HEK293T (cell line): ENCODE results near the gene DOCK1.

Experiments
- CTCF ChIA-PET: fragments of 350-600 bp; formaldehyde crosslinking; extraction: SDS; loops from one replicate; lab custom pipeline; 2021; ENCODE audit warnings: antibody characterized with exemption, inconsistent platforms; lab: Yijun Ruan, JAX
- POLR2A ChIA-PET: fragments of 350-600 bp; formaldehyde crosslinking; extraction: SDS; loops from one replicate; lab custom pipeline; 2020; ENCODE audit warnings: antibody characterized with exemption, inconsistent platforms; lab: Yijun Ruan, JAX
- DNase-seq: peaks from one replicate; pipeline ENCODE4 v3.0.0; 2012; ENCODE audit warnings: mixed read lengths; ENCODE audit errors: extremely low spot score
- ARNT ChIP-seq: fragments of 450-650 bp; IDR thresholded peaks from 2 replicates; pipeline ENCODE4 v1.6.1; 2017; ENCODE audit warnings: mild to moderate bottlenecking
- BHLHE40 ChIP-seq: fragments of 450-650 bp; IDR thresholded peaks from 2 replicates; pipeline ENCODE4 v1.6.1; 2016; ENCODE audit warnings: mild to moderate bottlenecking, moderate library complexity, borderline replicate concordance
- CTBP1 ChIP-seq: fragments of 450-650 bp; IDR thresholded peaks from 2 replicates; pipeline ENCODE4 v1.6.1; 2016; ENCODE audit warnings: borderline replicate concordance
- ELF4 ChIP-seq: fragments of 450-650 bp; IDR thresholded peaks from 2 replicates; pipeline ENCODE4 v1.6.1; 2017; ENCODE audit warnings: antibody characterized with exemption
- FOXA1 ChIP-seq: fragments of 450-650 bp; IDR thresholded peaks from 2 replicates; pipeline ENCODE4 v1.6.1; 2016; ENCODE audit warnings: mild to moderate bottlenecking
- FOXK2 ChIP-seq: fragments of 450-650 bp; IDR thresholded peaks from 2 replicates; pipeline ENCODE4 v1.6.1; 2016; ENCODE audit warnings: mild to moderate bottlenecking
- FOXM1 ChIP-seq: fragments of 450-650 bp; IDR thresholded peaks from 2 replicates; pipeline ENCODE4 v1.6.1; 2017; ENCODE audit warnings: mild to moderate bottlenecking, borderline replicate concordance
- HDGF ChIP-seq: fragments of 450-650 bp; IDR thresholded peaks from 2 replicates; pipeline ENCODE4 v1.6.1; 2017; ENCODE audit warnings: antibody characterized with exemption, borderline replicate concordance
- L3MBTL2 ChIP-seq: fragments of 450-650 bp; conservative IDR thresholded peaks from 2 replicates; pipeline ENCODE4 v1.6.1; 2016; ENCODE audit warnings: mild to moderate bottlenecking
- LEF1 ChIP-seq: fragments of 450-650 bp; IDR thresholded peaks from 2 replicates; pipeline ENCODE4 v1.6.1; 2017; ENCODE audit warnings: mild to moderate bottlenecking, borderline replicate concordance
- NFRKB ChIP-seq: fragments of 450-650 bp; IDR thresholded peaks from 2 replicates; pipeline ENCODE4 v1.6.1; 2016; ENCODE audit warnings: mild to moderate bottlenecking, moderate library complexity
- SP1 ChIP-seq: fragments of 450-650 bp; IDR thresholded peaks from 2 replicates; pipeline ENCODE4 v1.6.1; 2017
- SUZ12 ChIP-seq: fragments of 450-650 bp; IDR thresholded peaks from 2 replicates; pipeline ENCODE4 v1.6.1; 2016; ENCODE audit warnings: mild to moderate bottlenecking
- TARDBP ChIP-seq: fragments of 450-650 bp; IDR thresholded peaks from 2 replicates; pipeline ENCODE4 v1.6.1; 2016
- ZNF384 ChIP-seq: fragments of 450-650 bp; IDR thresholded peaks from 2 replicates; pipeline ENCODE4 v1.6.1; 2016
- TF ChIP-seq, protein P1 (sequence below): fragments of 450-650 bp; IDR thresholded peaks from 2 replicates; pipeline ENCODE4 v1.6.1; 2016

DOCK1 gene

DNA sequence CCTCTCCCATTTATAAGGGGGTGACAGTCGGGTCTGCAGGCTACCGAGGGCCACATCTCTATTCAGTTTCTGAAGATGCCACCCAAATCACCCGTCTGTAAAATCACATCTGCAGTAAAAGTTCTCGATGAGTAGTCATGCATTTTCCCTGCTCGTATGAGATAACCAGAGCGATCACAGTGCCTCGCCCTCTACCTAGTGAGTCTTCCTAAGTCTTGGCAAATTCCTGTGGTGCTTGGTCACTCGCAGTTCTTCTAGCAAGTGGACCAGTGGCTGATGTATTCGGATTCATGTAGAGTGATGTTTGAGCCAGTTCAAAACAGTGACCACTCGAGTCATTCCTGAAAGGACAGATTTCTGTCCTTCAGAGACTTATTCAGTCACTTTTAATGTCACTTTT lies 246.3 kb downstream of the DOCK1 start:
- no peak for DNase-seq
- ChIA-PET CTCF (no interaction called here), POLR2A (no interaction called here)
- TF ChIP-seq CTBP1: no peak
- no peak for TF ChIP-seq SP1
- TF ChIP-seq FOXA1: no peak
- TF ChIP-seq, protein P1, sequence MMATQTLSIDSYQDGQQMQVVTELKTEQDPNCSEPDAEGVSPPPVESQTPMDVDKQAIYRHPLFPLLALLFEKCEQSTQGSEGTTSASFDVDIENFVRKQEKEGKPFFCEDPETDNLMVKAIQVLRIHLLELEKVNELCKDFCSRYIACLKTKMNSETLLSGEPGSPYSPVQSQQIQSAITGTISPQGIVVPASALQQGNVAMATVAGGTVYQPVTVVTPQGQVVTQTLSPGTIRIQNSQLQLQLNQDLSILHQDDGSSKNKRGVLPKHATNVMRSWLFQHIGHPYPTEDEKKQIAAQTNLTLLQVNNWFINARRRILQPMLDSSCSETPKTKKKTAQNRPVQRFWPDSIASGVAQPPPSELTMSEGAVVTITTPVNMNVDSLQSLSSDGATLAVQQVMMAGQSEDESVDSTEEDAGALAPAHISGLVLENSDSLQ: no peak
- no peak for TF ChIP-seq TARDBP
- TF ChIP-seq ARNT: no peak
- TF ChIP-seq NFRKB: no peak
- no peak for TF ChIP-seq HDGF
- TF ChIP-seq BHLHE40: no peak
- TF ChIP-seq SUZ12: no peak
- TF ChIP-seq ELF4: no peak
- TF ChIP-seq L3MBTL2: no peak
- no peak for TF ChIP-seq ZNF384

DNA sequence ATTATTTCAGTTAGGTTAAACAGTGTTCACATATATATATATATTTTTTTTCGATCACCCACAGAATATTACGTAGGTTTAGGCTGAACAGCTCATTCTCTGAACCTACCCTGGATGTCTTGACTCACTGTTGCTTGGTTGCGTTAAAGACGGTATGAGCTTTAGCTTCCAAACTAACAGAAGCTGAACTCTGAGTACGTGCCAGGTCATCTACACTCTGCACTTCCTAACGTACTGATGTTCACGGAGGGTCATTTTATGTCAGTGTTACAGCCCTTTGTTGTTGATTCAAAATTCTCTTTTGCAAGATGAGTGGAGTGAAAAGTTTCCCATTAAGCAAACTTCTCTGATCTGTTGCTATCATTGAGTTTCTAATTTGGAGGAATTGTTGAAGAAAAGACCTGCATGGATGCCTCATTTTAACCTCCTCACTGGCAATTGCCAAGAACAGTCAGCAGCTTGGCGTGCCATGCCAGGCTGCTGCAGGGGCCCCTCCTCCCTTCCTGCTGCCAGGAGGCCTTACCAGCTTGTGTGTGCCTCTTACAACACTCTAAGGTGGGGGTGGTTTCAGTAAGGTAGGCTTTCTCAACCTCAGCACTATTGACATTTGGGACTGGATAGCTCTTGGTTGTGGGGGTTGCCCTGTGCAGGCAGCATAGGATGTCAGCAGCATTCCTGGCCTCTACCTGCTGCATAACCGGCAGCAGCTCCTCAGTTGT lies 246.9 kb downstream of the DOCK1 start:
- no peak for TF ChIP-seq HDGF
- TF ChIP-seq ARNT: no peak
- TF ChIP-seq LEF1: no peak
- no peak for TF ChIP-seq BHLHE40
- no peak for TF ChIP-seq FOXM1
- TF ChIP-seq FOXK2: no peak
- TF ChIP-seq, protein P1: no peak
- no peak for TF ChIP-seq L3MBTL2
- no peak for TF ChIP-seq NFRKB
- no peak for TF ChIP-seq ZNF384
- TF ChIP-seq ELF4: no peak
- ChIA-PET POLR2A (no interaction called here), CTCF (no interaction called here)
- no peak for DNase-seq

DNA sequence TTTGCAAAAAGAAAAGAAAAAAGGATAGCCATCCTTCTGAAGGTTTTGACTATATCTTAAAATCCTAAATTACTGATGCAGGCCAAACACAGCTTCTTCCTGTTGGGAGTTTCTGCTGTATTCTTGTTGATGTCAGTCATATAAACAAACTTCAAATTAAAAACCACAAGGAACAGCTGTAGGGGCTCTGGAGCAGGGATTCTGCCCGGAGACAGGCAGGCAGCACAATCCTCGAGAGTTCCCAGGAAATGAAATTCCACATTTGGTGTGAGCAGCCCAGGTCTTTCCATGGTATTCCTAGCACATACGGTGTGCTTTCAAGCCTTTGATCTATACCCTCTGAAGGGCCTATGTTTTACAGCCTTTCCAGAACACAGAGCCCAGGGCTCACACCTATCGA lies 248.0 kb downstream of the DOCK1 start:
- no peak for DNase-seq
- TF ChIP-seq SP1 (no peak), TARDBP (no peak), CTBP1 (no peak)
- ChIA-PET CTCF (no interaction called here), POLR2A (no interaction called here)

DNA sequence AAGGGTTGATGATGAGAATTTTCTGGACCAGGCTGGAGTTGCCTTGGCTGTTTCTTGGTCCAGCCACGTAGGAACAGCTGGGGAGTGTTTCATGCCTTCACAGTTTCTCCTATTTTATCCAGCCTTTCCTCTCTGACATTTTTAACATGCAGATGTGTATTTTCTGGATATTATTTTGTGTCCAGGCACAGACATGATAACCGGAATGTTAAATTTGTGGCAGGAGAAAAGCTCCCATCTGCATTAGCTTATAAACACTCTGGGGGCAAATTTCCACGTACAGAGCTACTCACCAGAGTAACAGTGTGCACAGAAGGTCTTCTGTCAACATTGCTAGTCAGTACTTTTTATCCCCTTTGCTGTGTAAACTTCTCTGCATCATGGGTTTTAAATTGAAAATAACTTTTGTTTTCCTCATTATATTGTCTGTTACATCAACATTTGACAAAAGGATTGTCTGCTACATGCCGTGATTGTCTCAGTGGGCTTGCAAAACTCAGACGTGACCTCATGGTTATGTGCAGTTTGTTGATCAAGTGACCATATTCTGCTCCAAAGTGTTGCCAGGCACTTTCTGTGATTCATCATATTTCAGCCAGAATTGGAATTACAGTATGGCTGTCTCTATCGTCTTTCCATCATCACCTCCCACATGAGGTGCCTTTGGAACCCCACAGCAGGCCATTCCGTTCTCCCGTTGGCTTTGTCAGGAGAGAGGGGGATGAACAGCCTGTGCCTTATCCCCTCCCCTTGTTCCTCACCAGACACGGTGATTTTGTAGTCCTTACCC lies 249.8 kb downstream of the DOCK1 start:
- TF ChIP-seq FOXA1 (no peak), FOXM1 (no peak), HDGF (no peak), L3MBTL2 (no peak), SP1 (no peak), CTBP1 (no peak), BHLHE40 (no peak), SUZ12 (no peak), ARNT (no peak)
- TF ChIP-seq, protein P1: no peak
- ChIA-PET CTCF (no interaction called here), POLR2A (no interaction called here)
- DNase-seq: no peak

DNA sequence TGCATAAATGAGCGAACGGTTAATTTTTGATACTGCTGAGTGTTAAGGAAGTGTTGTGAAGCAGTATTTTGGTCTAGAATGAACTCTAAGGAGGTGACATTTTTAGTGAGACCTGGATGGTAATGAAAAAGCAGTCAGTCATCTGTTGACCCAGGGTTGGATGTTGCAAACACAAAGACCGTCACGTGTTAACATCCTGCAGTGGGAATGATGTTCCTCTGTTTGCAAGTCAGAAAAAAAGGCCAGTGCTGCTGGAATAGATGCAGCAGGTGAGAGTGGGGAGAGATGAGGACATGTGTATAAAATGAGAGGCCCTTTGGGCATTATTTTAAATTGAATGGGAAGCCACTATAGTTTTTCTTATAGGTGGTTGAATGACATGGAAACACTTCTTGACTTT lies 251.9 kb downstream of the DOCK1 start:
- DNase-seq: no peak
- CTCF ChIA-PET: no interaction called here
- POLR2A ChIA-PET: no interaction called here

DNA sequence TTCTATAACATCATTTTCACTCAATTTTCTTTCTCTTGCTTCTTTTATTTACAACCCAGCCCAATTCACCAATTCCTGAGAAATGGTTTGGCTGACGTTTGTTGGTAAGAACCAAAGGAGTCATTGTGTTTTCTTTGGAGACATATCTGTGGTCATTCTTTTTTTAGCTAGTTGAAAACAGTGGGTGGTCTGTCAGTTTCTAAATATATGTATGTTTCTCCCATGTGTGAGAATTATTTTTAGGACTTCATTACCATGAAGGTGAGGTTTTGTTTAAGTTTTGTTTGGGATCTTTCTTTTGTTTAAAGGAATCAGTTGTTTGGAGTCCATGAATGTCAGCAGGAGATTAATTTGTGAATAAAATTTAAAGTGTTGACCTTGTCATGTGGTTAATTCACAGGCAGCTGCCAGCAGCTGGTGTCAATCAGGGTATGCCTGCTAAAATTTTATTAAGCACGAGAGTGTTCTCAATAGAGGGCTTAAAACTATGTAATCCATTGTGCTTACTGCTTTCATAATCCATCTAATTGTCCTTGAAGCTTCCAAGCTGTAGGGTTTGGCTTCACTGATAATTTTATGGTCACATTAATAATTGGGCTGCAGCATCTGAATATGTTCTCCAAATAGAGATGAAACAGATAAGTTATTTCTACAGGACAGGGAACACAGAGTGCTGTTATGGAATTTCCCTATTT lies 252.4 kb downstream of the DOCK1 start:
- POLR2A ChIA-PET: no interaction called here
- TF ChIP-seq NFRKB (no peak), BHLHE40 (no peak), ZNF384 (no peak), FOXA1 (no peak), ELF4 (no peak), ARNT (no peak), L3MBTL2 (no peak), FOXM1 (no peak), SP1 (no peak), FOXK2 (no peak), TARDBP (no peak), CTBP1 (no peak)
- CTCF ChIA-PET: no interaction called here
- DNase-seq: no peak

More for the DNA sequence above, 251.9 kb downstream of the DOCK1 start:
- no peak for TF ChIP-seq FOXK2
- TF ChIP-seq ZNF384: no peak
- no peak for TF ChIP-seq L3MBTL2
- no peak for TF ChIP-seq NFRKB
